ENCODE results near the gene A3GALT2.

The A3GALT2 gene

DNA sequence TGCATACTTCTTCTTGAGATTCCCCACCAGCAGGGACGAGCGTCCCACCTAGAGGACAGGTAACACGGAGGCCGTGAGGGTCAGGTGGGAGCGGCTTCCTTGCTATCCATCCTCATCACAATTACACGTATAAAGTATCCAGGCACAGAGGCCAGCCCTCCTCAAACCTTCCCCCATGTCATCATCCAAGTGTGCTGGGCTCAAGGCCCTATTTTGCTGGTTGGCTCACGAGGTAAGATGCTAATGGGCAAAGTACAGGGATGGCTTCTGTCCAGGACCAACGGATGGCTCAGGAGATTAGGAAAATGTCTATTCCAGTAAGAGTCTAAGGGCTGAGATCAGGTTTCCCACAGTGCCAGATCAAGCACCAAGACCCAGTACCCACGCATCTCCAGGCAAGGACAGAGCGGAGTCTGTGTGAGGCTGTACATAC, 11.5 kb upstream of the A3GALT2 start:
- no peak for DNase-seq (ENCODE audit: low read depth in 4 of 4, low spot score in 1 of 4)

DNA sequence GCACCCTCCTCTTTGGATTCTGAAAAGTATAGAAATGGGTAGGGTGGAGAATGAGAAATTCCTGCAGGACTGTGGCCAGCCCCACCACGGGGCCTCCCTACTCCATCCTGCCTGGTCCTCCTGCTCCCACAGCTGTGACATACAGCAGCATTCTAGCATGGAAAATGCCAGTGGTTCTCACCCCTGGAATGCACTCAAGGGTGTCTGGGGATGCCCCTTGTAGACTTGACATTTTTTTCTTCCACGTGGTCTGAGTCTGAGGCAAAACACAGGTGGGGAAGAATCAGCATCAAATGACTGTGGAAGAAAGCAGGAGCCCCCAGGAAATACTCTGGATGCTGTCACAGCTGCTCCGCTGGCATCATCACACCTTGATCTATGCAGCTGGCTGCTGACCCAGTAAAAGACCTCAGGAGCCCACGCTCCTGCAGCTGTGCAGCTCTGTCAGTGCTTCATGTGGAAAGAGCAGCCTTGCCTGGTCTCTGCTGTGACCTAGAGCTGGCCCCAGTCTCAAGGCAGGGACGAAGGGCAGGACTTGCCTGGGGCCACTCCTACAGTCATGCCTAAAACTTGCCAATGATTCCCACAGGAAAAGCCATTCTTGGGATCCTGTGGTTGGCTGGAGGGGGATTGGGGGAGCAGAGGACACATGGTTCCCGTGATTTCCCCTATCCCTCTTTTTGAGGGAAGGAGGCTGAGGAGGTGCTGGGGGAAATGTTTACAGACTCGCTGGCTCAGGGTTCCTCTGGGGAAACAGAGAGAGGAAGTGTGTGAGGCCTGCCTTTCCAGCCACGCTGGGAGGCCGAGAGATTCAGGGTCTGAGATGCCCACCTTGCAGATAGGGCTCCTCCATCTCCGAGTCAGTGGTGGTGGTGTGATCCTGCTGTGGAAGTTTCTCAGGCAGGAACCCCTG, 10.8 kb upstream of the A3GALT2 start:
- no peak for DNase-seq (ENCODE audit: low read depth in 4 of 4, low spot score in 1 of 4)

DNA sequence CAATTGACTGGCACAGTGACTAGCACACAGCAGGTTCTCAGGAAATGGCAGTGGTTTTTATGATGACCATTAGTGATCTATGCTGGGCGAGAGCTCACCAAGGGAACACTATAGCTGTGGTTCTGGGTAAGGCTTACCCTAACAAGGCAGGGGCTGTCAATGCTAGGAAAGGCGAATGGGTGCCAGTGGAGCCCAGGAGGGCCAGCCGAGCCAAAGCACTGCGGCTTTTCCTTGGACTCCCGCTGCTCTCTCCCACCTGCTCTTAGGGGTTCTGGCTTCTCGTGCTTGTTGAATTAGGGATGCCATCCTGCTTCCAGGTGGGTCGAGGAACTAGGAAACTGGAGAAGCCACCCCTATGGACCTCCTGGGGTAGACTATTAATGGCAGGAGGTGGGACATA, 10.0 kb upstream of the A3GALT2 start:
- no peak for DNase-seq (ENCODE audit: low read depth in 4 of 4, low spot score in 1 of 4)

DNA sequence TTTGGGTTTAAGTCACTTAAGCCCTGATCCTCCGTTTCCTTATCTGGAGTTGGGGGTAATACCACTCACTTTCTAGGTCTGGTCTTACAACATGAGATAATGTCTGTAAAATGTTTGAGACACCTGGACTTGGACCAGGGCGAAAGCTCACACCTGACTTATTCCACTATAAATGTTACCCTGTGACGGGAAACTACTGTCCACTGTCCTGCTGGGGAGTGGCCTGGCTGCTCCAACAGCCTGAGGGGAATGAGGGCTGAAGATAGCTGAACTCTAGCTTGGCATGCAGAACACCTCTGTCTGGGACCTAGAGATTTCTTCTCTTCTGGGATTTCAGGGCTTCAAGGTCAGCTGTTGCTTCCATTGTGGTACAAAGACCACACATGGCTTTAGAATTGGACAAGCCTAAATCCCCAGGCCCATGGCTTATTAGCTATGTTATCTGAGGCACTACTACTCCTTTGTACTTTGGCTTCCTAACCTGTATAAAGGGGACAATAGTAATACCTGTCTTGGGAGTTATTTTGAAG, 9.5 kb upstream of the A3GALT2 start:
- no peak for DNase-seq (ENCODE audit: low read depth in 4 of 4, low spot score in 1 of 4)

DNA sequence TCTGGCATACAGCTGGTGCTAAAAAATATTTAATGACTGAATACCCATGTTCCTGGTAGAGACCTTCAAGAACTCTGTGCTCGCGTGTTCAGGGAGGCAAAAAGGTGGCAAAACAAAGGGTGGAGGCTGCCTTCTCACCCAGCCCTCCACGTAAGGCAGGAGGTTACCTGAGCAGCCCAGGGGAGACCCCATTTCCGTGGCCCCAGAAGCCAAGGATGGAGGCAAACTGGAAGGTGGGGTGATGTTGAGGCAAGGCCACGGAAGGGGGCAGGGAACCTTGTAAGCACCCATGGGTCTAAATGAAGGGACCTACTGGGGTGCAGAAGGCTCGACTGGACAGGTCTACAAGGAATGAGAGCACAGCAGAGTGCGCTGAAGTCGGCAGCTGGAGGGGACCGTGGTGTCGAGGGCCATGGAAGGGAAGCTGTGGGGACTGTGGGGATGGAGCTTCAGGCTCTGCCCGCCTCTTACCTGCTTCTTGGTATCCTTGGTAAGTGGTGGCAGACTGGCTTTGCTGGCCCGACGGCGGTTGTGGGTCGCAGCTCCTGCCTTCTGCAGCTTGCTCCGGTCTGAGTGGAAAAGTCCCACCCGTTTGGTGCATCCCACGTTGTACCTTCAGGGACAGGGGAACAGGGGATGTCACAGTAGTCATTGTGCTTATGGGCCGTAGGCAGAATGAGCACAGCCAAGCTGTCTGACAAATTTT, 8.9 kb upstream of the A3GALT2 start:
- DNase-seq (ENCODE audit: low read depth in 4 of 4, low spot score in 1 of 4), result no peak

DNA sequence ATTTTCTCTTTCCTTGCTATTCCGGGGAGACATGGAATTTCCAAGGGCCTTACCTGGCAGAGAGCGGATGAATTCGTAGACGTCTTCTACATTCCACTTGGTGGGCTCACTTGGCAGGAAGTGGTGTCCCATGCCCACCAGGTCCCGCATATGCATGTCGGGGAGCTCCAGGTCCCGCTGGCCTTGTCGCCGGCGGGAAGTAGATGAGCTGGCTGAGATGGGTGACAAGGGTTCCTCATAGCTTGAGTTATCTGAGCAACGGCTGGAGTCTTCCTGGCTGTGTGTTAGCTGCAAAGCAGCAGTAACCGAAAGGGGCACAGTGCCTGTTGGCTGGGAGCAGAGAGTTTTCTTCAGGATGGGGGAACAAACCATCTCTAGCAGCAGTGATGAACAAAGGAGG, 7.9 kb upstream of the A3GALT2 start:
- DNase-seq (ENCODE audit: low read depth in 4 of 4, low spot score in 1 of 4), result no peak

DNA sequence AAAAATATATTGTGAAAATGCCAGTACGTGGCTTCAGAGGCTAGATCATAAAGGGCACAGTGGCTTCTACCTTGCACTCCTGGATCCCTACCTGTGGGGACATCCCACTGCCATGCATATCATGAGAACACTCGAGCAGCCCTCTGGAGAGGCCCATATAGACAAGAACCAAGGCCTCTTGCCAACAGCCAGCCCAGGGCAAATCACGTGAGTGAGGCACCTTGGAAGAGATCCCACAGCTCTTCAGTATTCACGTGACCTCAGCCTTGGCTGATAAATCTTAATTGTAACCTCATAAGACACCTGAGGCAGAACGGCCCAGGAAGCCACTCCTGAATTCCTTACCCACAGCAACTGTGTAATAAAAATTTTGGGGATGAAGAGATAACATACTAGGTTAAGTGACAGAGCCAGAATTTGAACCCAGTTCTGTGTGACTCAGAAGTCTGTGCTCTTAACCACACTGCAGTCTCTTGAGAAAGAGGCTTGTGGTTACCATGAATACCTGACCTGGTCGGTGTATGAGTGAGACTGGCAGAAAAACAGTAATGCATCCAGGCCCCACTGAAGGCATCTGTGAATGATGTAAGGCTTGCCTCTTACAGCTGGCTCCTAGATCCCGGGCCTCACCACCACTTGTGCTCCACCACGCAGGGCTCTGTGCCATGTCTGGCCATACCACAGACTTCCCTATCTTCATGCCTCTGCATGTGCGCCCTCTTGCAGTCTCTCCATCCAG, 6.9 kb upstream of the A3GALT2 start:
- no peak for DNase-seq (ENCODE audit: low read depth in 4 of 4, low spot score in 1 of 4)

DNA sequence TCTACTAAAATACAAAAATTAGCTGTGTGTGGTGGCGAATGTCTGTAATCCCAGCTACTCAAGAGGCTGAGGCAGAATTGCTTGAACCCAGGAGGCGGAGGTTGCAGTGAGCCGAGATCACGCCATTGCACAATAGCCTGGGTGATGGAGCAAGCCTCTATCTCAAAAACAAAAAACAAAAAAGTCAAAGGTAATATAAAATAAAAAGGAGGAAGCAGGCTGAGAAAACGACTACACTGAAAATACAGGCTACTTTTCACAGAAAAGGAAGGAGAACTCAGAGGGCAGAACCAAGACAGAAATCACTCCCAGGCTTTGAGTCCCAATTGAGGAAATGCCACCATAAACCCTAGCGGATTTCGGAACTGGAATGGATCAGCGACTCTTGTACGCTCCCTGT, 5.9 kb upstream of the A3GALT2 start:
- DNase-seq (ENCODE audit: low read depth in 4 of 4, low spot score in 1 of 4), result no peak

DNA sequence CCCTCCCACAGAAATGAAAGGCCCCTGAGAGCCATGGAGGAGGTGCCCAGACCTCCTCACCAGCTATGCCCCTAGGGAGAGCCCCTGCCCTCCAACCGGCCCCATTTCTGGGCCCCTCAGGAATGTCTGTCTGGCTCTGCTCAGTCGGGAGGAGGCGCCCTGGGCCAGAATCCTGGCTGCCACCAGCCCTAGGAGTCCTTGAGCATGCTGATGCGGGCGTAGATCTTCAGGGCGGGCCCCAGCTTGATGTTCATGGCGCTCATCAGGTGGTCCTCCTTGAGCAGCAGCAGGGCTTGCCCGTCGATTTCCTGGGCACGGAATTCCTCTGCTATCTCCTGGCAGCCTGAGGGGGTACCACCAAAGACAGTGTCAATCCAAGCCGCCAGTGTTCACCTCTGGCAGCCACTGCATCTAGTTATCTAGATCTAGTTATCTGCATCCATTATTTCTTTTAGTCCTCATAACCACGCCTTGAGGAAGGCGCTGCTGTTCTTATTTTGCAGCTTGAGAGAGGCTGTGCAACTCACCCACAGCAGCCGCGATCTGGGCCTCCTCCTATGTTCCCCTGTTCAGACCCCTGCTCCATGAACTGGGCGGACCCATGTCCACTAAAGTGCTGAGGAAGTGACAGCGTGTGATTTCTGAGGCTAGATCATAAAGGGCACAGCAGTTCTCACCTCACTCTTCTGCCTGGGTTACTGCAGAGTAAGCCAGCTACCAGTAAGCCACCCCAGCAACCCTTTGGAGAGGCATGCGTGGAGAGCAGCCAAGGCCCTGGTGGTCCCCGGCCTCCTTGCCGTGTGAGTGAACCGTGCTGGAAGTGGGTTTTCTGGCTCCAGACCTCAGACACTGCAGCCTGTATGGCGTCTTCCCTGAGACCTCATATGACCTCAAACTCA, 4.0 kb upstream of the A3GALT2 start:
- no peak for DNase-seq (ENCODE audit: low read depth in 4 of 4, low spot score in 1 of 4)

DNA sequence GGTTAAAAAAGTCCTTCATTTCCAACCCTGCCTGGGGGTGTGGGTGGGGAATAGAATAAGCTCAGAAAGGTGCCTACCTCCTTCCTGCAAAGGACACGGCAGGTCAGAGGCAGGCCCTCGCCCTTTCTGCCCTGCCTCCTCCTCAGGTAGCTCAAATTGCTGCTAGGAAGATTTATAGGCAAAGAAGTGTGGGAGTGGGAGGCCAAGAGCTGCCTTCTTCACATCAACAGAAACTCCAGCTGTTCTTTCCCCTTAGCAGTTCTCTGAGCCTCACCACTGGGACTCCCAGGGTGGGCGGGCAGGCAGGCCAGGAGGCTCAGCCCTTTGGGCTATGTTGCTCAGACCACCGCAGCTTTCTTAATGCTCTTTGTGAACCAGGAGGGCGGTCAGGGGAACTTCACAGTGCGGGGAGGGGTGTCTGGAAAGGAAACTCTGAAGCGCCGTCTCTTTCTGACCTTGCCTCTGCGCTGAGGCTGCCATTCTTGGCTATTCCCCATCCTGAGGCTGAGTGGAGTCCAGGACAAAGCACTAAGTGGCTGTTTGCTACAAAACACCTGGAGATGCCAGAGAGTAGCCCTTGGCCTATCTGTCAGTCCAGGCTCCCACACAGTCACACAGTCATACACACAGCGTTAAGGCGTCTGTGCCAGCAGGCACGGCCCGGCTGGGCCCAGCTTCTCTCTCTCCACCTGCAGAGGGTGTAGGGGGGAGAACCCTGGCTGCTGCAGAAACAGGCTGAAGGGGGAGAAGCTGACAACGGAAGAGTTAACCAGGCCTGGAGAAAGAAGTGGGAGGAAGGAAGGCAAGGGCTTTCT, 3.0 kb upstream of the A3GALT2 start:
- DNase-seq (ENCODE audit: low read depth in 4 of 4, low spot score in 1 of 4), result no peak

DNA sequence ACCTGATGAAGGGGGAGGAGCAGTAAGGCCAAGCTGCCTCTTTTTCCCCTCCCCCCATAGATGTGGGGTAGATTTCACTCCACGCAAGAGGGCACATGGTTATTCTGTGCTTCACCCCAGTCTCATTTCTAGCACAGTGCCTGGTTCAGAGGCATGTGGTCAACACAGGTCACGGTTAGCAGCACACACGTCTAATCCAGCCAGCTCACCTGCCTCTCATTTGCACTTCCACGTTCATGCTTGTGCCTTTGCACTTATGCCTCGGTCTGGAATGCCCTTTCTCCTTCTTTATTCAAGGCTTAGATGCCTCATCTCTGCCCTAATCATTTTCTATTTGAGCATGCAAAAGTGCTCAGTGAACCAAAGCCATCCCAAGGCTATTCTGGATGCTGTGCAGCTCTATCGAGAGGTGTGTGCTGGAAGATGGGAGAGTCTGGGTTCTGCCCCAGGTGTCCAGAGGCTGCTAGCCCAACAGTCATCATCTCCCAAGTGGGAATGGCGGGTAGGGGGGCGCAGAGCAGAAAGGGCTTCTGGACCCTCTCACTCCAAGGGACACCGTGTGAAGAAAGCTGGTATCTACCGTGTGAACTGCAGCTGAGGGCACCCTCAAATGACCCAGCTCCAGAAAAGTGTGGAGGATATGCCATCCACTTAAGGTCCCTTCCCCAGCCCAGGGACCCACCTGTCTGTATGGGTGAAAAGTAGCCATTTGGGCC, 2.1 kb upstream of the A3GALT2 start:
- DNase-seq (ENCODE audit: low read depth in 4 of 4, low spot score in 1 of 4), result no peak

DNA sequence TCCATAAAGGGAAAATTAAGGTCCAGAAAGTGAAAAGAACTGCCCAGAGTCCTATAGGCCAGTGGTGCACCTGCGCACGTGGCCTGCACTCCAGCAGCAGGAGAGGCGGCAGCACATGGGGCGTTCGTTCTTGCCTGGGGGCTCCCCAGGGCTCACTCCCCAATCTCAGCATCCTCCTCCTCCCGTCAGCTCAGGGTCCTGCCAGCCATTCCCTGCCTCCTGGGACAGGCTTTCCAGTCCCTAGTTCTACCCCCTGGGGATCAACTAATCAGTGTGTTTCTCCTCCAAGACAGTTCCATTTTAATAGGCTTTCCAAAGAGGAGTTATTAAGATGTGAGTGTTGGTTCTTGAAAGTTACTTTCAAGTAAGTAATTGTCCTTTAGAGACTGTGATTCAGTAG, 1.2 kb upstream of the A3GALT2 start:
- no peak for DNase-seq (ENCODE audit: low read depth in 4 of 4, low spot score in 1 of 4)

DNA sequence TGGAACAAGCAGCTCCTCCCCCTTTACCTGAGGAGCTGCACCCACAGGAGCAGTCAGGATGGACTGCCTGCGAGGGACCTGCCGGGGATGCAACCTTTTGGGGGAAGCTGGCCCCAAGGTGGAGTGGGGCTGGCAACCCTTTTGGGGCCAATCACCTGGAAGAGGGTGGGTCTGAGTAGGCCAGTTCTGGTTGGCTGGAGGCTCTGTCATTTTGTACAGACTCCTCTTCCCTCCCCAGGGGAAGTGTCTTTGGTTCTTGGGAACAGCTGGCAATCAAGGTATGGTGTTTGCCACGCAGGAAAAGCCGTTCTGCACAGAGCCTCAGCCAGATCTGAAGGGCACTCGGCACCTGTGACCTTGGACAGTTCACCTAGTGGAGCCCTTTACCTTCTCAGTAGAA, 280 bp upstream of the A3GALT2 start:
- DNase-seq (ENCODE audit: low read depth in 4 of 4, low spot score in 1 of 4), result no peak

DNA sequence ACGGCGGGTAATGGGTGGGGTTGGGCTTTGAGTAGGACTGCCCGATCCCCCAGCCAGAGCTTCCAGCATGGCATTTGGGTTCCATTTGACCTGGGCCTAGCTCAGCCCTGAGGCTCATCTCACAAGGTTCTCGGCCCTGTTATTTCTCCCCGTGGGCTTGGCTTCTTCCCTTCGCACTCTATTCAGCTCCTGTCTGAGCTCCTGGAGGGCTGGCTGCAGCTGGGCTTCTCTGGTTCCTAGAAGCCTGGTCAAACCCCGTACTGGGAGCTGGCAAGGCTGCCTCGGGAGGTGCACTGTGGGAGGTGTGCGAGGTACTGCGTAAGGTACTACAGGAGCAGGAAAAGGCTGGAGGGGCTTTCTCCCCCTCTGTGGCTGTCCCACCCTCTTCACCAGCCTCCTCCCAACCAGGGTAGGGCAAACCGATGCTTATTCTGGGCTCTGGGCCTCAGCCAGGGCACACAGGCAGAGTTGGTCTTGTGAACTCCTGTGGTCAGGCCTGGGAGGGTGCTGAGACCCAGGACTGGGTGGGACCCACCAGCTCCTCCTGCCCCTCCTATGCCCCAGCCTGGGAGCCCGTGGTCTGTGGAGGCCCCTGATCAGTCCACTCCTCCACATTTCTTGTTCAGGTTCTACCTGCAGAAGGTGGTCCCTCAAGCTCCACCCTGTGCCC, 814 bp downstream of the A3GALT2 start:
- no peak for DNase-seq (ENCODE audit: low read depth in 4 of 4, low spot score in 1 of 4)

DNA sequence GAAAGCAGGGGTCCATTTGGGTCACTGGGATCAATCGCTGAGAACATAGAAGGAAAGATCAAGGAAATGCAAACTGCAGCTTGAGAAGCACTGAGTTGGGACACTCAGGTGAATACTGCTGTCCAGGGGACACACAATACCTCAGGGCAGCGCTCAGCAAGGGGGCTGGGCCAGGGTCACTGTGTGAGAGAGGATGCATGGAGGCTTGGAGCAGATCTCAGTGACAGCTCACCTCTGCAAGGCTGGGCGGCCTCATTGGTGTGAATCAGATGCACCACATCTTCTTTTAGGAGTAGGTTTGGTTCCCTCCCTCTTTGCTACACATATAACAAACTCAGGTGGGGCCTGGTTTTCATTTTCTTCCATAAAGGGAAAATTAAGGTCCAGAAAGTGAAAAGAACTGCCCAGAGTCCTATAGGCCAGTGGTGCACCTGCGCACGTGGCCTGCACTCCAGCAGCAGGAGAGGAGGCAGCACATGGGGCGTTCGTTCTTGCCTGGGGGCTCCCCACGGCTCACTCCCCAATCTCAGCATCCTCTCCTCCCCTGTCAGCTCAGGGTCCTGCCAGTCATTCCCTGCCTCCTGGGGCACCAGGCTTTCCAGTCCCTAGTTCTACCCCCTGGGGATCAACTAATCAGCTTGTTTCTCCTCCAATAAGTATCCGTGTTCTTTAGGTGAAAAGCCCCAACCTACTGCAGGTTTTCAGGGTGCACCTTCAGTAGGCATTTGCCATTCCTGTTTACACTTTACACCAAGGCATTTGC, 1.5 kb downstream of the A3GALT2 start:
- DNase-seq (ENCODE audit: low read depth in 4 of 4, low spot score in 1 of 4), result no peak

DNA sequence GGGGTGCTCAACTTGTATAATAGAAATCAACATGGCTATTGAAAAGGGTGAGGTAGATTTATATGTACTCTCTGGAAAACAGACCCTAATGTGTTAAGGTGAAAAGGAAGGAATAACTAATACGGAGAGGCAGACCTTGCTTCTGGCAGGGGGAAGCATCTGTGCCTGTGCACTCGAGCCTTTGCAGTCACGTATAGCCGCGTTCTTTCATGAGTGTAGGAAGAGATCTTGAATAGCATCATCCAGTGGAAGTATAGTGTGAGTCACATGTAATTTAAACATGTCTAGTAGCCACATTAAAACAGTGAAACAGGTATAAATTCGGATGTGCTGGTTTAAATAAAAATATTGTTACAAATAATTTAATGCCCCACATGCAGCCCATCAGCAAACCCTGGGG, 3.0 kb downstream of the A3GALT2 start:
- DNase-seq (ENCODE audit: low read depth in 4 of 4, low spot score in 1 of 4), result no peak

DNA sequence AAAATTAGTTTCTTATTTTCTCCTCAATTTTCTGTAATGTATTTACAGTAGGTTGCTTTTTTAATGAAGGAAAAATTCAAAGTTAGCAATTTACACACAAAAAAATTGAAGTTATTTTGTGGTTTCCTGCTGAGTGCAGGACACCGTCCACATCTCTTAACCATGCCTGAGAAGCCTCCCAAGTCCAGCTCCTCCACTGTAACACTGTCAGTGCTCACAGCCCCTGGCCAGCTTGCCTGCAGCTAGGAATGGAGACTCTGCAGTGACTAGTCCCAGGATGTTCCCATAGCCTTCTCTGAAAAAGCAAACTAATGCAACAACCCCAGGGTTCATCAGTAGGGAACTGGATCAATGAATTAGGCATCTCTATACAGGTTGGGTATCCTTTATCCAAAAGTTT, 3.5 kb downstream of the A3GALT2 start:
- DNase-seq (ENCODE audit: low read depth in 4 of 4, low spot score in 1 of 4), result no peak

DNA sequence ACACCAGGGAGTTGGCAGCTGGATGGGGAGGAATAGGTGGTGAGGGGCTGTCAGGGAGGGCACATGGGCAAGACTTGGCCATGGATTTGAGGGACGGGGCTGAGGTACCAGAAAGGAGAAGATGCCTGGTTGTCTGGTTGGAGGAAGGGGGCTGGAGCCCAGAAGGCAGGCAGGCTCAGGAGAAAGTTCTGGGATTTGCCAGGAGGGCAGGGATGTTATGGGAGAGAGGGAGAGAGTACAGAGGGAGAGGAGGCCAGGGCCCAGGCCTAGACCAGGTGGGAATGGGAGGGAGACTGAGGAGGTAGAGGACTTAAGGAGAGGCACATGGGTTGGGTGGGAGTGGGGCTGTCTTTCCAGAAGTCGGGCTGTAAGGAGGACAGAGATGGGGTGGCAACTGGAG, 4.3 kb downstream of the A3GALT2 start:
- DNase-seq (ENCODE audit: low read depth in 4 of 4, low spot score in 1 of 4), result no peak
